Stimulated activated CD4-positive, alpha-beta T cell treated with anti-CD3 and anti-CD28 coated beads, Interleukin-2, amount 100 ng/mL, for 4 hours (primary cell): ENCODE data around the gene PGLYRP3.

Experiments used
- DNase-seq: peaks from one replicate; pipeline ENCODE4 v3.0.0-alpha.2; 2020; ENCODE audit warnings: low read depth

Gene PGLYRP3

DNA sequence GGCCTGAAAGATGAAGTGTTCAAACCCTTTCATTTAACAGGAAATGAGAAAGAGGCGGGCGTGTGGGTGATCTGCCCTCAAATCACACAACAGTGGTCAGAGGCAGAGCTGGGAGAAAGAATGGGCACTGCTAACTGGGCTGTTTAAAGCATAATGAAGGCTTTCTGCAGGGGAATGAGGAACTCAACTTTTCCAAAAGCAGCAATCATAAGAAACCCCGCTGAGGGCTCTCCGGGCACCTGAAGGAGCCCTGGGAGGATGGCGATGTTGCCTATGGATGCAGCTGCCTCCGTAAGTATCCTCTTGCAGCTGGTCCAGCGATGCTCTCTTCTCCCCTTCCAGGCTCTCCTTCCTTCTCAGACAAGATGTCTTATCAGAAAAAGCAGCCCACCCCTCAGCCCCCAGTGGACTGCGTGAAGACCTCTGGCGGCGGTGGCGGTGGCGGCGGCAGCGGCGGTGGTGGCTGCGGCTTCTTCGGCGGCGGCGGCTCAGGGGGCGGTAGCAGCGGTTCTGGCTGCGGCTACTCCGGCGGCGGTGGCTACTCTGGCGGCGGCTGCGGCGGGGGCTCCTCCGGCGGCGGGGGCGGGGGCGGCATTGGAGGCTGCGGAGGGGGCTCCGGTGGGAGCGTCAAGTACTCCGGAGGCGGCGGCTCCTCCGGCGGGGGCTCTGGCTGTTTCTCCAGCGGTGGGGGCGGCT lies 52.0 kb downstream of the PGLYRP3 start:
- no peak for DNase-seq

DNA sequence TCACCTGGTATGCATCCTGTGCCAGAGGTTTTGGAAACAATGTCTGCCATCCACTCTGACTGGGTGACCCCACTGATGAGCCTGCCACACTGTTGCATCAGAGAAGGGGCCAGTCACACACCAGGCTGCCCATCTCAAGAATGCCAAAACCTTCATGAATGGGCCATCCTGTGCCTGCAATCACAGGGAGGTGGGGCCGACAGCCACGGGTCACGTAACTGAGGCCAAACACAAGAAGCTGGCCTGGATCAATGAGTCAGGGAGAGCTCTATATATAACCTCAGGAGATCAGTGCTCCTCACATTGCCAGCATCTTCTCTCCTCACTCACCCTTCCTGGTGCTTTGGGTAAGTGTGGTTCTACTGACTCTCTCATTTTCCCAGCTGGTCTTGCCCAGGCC lies 53.4 kb downstream of the PGLYRP3 start, which contains the start of gene LORICRIN:
Gene LORICRIN, plus strand, starts transcription at position 301 of the 400 bp plus-strand sequence. CDS start 1,263 bp downstream, outside the sequence.
- DNase-seq, result no peak

DNA sequence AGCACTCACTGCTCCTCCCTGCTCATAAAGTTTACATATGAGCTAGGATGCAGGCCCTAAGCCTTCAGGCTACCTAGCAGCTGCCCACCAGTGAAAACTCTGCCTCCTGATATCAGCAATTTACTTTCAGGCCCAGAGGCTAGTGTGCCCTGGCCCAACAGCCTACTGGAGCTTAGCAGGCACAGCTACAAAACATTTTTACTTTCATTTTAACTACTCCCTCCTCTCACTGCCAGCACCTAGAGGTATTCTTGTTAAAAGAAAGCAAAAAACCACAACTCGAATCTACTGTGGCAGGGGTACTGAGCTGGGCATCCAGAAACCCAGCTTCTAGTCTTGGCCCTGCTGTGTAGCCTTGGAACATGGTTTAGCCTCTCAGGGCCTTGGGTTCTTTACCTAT lies 59.1 kb downstream of the PGLYRP3 start:
- no peak for DNase-seq

DNA sequence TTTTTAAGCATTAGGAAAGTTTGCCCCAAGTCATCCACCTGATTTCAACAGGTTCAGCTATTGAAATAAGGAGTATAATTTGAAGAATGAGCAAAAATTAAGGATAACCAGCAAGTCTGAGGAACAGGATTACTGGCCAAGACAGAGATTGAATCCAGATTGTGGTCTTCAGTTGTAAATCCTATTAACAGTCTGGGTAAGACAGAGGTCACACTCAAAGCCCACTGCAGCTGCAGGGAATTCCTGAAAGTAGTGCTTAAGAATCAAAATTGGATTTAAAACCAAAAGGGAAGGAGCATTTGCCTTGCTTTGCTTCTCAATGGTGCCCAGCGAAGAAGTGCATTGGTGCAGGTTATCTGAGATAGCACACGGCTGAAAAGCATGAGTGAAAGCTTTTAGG lies 59.7 kb downstream of the PGLYRP3 start:
- DNase-seq, result no peak

DNA sequence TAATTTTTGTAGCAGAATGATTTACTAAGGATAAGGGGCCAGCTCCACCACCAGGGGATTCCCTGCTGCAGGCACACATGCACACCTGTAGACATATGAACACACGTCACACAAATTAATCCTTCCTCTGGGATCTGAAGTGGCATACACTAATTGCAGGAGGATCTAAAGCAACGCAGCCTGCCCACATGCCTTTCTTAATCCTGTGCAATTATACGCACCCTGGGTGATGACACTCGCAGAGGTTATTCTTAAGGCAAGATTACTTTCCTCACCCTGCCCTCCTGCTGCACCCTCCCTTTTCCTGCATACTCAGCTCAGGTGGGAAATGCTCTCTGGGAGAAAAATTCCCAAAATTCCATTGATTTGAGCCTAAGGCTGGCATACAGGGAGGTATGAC lies 60.8 kb downstream of the PGLYRP3 start:
- no peak for DNase-seq

DNA sequence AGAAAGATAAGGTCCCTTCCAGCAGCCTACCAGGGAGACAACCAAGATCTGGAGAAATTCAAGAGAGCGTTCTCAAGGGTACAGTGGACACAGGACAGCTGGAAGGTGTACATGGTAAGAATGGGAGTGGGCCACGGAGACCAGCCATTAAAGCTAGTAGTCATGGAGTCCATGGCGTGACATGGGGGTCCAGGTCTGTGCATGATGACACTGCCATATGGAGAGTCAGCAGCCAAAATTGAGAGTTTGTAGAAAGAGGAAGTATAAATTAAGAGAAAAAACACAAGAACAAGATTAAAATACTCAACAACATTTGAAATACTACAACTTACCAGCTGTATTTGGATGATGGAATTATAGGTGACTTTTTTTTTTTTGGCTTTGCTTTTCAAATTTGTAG lies 61.2 kb downstream of the PGLYRP3 start:
- DNase-seq, result no peak

DNA sequence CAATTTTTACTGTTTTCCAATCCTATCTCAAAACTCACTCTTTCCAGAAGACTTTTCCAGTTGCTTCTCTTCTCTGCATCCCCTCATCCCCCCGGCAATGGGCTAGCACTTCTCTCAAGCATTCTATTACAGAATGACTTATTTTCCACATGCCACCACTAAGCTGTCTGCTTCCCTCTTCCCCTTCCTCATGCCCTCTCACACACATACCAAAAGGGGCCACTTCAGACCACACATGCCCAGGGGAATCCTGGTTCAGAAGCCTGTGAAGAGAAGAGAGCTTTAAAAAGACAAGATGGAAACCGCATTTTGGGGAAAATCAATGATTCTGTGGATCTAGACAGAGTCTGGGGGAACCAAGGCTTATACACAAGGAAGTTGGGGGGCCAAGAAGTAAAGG lies 61.7 kb downstream of the PGLYRP3 start:
- DNase-seq, result no peak

DNA sequence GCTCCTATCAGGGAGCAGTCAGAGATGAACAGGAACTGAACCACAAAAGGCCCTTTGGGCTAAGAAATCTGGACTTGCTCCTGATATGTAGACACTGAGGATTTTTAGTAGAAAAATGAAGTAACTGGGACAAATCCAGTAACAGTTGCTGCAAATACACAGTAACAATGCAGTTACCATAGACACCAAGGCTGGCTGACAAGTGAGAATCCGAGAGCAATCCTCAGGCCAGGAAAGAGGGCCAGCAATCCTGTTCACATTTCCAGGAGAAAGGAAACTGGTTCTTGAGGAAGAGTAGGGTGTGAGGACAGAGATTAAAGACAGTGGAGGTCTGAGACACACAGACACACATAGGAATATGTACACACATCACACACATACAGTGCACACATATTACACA lies 62.6 kb downstream of the PGLYRP3 start:
- no peak for DNase-seq

DNA sequence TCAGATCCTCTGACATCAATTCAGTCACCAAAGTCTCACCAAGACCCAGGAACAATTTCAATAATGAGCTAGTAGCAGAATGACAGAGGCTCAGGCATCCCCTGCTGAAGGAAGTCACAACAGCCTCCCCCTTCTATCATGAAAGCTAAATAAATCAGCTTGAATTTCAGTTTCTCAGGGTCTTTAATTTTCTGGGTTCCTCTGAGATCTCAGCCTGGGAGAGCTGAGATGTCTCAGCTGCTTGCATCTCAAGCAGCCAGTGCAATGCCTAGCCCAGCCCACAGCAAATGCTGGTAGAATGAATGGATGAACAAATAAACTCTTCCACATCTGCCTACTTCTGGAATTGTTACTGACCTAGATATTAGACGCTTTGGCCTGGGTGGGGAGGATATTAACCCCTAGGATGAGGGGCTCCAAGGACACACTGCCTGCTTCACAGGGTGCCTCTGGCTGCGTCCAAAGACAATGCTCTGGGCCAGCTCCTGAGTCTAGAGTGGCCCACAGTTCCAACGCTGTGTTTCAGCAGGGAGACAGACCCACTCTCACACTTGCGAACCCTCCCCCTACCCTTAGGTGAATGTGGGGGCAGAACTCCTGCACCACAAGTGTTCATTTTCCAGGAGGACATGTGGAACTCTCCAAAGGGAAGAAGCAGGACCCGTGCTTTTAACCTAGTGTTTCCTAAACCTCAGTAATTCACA lies 64.4 kb downstream of the PGLYRP3 start:
- DNase-seq, result no peak
